ENCODE results near the gene APLF.

The APLF gene

DNA sequence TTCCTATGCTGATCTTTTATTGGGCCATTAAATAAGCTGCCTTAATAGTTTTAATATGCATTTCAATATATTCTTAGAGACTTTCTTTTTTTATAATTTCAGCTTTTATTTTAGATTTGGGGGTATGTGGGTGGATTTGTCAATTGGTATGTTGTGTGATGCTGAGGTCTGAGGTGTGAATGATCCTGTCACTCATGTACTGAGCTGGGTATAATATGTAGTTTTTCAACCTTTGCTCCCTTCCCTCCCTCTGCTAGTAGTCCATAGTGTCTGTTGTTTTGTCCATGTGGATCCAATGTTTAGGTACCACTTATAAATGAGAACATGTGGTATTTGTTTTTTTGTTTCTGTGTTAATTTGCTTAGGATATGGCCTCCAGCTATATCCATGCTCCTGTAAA lies 140.5 kb downstream of the APLF start:
- DNase-seq (ENCODE audit: low spot score in 2 of 2): no peak

GRCh38 chr2:68612765-68613519 lies 145.6 kb downstream of the APLF start:
- no peak for DNase-seq (ENCODE audit: low spot score in 2 of 2)

More for the DNA sequence above, 140.5 kb downstream of the APLF start:
- H3K36me3 Mint-ChIP-seq: peaks cover 3% of the 10 kb centered on the region
- H3K9me3 Mint-ChIP-seq: peaks cover 3% of the 10 kb centered on the region
- no peak overlapping the region for H3K27ac Mint-ChIP-seq
- ATAC-seq (ENCODE audit: low read depth): no peak
- no peaks in the 10 kb centered on the region for H3K27me3 Mint-ChIP-seq
- no peak overlapping the region for H3K4me3 Mint-ChIP-seq
- no peaks in the 10 kb centered on the region for H3K4me1 Mint-ChIP-seq

DNA sequence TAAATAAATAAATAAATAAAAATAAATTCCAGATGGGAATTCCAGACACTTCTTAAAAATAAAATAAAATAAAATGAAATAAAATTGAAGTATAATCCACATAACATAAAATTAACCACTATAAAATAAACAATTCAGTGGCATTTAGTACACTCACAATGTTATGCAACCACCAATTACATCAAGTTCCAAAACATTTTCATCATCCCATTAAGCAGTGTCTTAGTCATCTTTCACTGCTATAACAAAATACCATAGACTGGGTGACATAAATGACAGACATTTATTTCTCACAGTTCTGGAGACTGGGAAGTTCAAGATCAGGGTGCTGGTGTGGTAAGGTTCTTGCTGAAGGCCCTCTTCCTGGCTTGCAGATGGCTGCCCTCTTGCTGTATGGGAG lies 153.4 kb downstream of the APLF start:
- DNase-seq (ENCODE audit: low spot score in 2 of 2) (no peak), ATAC-seq (ENCODE audit: low read depth) (no peak)
- H3K9me3 Mint-ChIP-seq: peaks cover 4% of the 10 kb centered on the region
- H3K36me3 Mint-ChIP-seq: peaks cover 11% of the 10 kb centered on the region
- no peak overlapping the region for H3K27ac Mint-ChIP-seq
- H3K4me3 Mint-ChIP-seq: no peak overlapping the region
- peaks cover under 1% of the 10 kb centered on the region for H3K27me3 Mint-ChIP-seq
- H3K4me1 Mint-ChIP-seq: peaks cover 2% of the 10 kb centered on the region

More at GRCh38 chr2:68612765-68613519, 145.6 kb downstream of the APLF start:
- H3K27me3 Mint-ChIP-seq: no peaks in the 10 kb centered on the region
- no peak for ATAC-seq (ENCODE audit: low read depth)
- H3K36me3 Mint-ChIP-seq: peaks cover 9% of the 10 kb centered on the region
- no peak overlapping the region for H3K27ac Mint-ChIP-seq
- H3K4me3 Mint-ChIP-seq: no peak overlapping the region
- peaks cover 5% of the 10 kb centered on the region for H3K9me3 Mint-ChIP-seq
- H3K4me1 Mint-ChIP-seq: no peaks in the 10 kb centered on the region

DNA sequence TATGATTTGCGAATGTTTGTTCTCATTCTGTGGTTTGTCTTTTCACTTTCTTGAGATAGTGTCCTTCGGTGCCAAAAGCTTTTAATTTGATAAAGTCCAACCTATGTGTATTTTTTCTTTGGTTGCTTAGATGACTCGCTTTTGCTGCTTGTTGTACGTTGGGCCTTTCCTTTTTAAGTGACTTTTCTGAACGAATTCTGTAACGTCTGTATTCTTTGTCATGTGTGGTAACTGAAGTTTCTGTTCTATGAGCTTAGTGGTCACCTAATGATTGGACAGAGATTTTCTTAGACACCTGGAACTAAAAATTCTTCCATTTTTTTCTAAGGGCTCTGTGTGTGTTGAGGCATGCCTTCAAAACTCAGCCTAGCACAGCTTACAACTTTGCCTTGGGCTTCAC lies 156.4 kb downstream of the APLF start:
- ATAC-seq (ENCODE audit: low read depth): no peak
- no peak overlapping the region for H3K4me3 Mint-ChIP-seq
- DNase-seq (ENCODE audit: low spot score in 2 of 2): no peak
- no peak overlapping the region for H3K27ac Mint-ChIP-seq
- peaks cover 2% of the 10 kb centered on the region for H3K4me1 Mint-ChIP-seq
- peaks cover 2% of the 10 kb centered on the region for H3K9me3 Mint-ChIP-seq
- peaks cover 9% of the 10 kb centered on the region for H3K36me3 Mint-ChIP-seq
- peaks cover 3% of the 10 kb centered on the region for H3K27me3 Mint-ChIP-seq

DNA sequence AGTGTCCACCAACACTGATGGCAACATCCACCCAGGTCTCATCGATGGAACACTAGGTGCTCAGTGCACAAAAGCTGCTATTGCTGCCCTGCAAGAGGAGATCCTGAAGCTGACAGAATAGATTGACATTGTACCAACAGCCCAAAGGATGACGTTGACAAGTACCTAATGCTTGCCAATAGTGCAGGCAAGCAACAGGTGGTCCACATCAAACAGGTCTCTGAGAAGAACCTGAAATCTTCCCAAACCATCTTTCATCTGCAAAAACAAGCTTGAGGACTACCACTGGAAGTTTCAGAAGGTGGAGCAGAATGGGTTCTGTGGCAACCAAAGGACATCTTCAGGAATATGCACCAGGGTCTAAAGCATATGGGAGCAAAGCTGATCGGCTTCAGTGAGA lies 160.2 kb downstream of the APLF start:
- Mint-ChIP-seq H3K4me3 (no peak overlapping the region), H3K27me3 (peaks cover 3% of the 10 kb centered on the region), H3K36me3 (peaks cover 5% of the 10 kb centered on the region), H3K9me3 (peaks cover 2% of the 10 kb centered on the region), H3K27ac (no peak overlapping the region), H3K4me1 (no peaks in the 10 kb centered on the region)
- no peak for ATAC-seq (ENCODE audit: low read depth)
- no peak for DNase-seq (ENCODE audit: low spot score in 2 of 2)
